DND-41 (cell line): ENCODE data around the gene PPP1CB.

ENCODE experiments used
- ATAC-seq: fragments of 200-7000 bp; cut with Tn5 transposase; 3 replicates; pipeline ENCODE4 v1.9.1; 2021; ENCODE audit warnings: low read depth; ENCODE audit not compliant: insufficient read depth
- DNase-seq: peaks from one replicate; pipeline ENCODE4 v3.0.0-alpha.2; 2020
- H2AFZ ChIP-seq: 2 replicates; pipeline ENCODE4 v1.6.0; 2012; ENCODE audit warnings: low read depth, low read length
- H3K27ac ChIP-seq: 2 replicates; pipeline ENCODE4 v1.5.1; 2012; ENCODE audit warnings: low read length, inconsistent platforms
- H3K27me3 ChIP-seq: fragments of 200-600 bp; sonication (generic); 2 replicates; pipeline ENCODE4 v1.6.0; 2012; ENCODE audit warnings: low read length, mild to moderate bottlenecking, inconsistent platforms; ENCODE audit not compliant: insufficient read depth, poor library complexity
- H3K36me3 ChIP-seq: 2 replicates; pipeline ENCODE4 v1.5.1; 2012; ENCODE audit warnings: low read length, inconsistent platforms; ENCODE audit not compliant: insufficient read depth
- H3K4me1 ChIP-seq: 2 replicates; pipeline ENCODE4 v1.5.1; 2012; ENCODE audit warnings: mild to moderate bottlenecking, low read length; ENCODE audit not compliant: insufficient read depth
- H3K4me2 ChIP-seq: 2 replicates; pipeline ENCODE4 v1.6.0; 2012; ENCODE audit warnings: mild to moderate bottlenecking, moderate library complexity, low read length, inconsistent platforms; ENCODE audit not compliant: insufficient read depth
- H3K4me3 ChIP-seq, 2 experiments: fragments of 200-600 bp in 1 of 2; shearing (Covaris generic) in 1 of 2; 2 replicates each; pipeline ENCODE4 v1.5.1; 2012 to 2016; ENCODE audit warnings: inconsistent platforms in 2 of 2, low read length in 2 of 2, mild to moderate bottlenecking in 2 of 2, low read depth in 1 of 2, moderate library complexity in 1 of 2
- H3K79me2 ChIP-seq: 2 replicates; pipeline ENCODE4 v1.6.0; 2012; ENCODE audit warnings: low read length, inconsistent platforms; ENCODE audit not compliant: insufficient read depth
- H3K9ac ChIP-seq: 2 replicates; pipeline ENCODE4 v1.6.0; 2012; ENCODE audit warnings: low read depth, mild to moderate bottlenecking, inconsistent platforms, low read length, moderate library complexity
- H3K9me3 ChIP-seq: 2 replicates; pipeline ENCODE4 v1.5.1; 2012; ENCODE audit warnings: low read length, moderate library complexity, mild to moderate bottlenecking, inconsistent platforms; ENCODE audit not compliant: insufficient read depth, severe bottlenecking
- H4K20me1 ChIP-seq: 2 replicates; pipeline ENCODE4 v1.6.0; 2012; ENCODE audit warnings: low read length; ENCODE audit not compliant: insufficient read depth
- EZH2 ChIP-seq: IDR thresholded peaks from 3 replicates; pipeline ENCODE4 v1.6.1; 2012; ENCODE audit warnings: borderline replicate concordance, low read depth, mild to moderate bottlenecking, moderate library complexity, low read length, inconsistent platforms; ENCODE audit not compliant: severe bottlenecking
- TF ChIP-seq, protein P1 (sequence below): IDR thresholded peaks from 2 replicates; pipeline ENCODE4 v1.5.1; 2012; ENCODE audit warnings: borderline replicate concordance, low read length, moderate library complexity, mild to moderate bottlenecking; ENCODE audit not compliant: poor library complexity, severe bottlenecking; ENCODE audit errors: extremely low read depth

PPP1CB gene

DNA sequence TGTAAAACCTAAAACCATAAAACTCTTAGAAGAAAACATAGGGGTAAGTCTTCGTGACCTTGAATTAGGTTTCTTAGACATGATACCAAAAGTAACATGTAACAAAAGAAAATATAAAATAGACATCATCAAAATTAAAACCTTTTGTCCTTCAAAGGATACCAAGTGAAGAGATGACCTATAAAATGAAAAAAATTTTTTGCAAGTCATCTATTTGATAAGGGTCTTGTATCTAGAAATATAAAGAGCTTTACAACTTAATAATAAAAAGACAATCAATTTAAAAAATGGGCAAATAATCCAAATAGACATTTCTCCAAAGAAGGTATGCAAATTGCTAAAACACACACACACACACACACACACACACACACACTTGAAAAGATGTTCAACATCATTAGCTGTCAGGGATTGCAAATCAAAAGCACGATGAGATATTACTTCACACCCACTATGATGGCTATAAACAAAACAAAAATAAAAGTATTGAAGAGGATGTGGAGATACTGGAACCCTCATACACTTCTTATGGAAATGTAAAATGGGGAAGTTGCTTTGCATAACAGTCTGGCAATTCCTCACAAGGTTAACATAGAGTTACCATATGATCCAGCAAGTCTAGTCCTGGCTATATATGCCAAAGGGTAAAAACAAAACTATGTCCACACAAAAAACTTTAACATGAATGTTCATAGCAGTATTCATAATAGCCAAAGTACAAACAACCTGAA is 82.3 kb downstream of the PPP1CB start:
- Histone ChIP-seq H2AFZ (no peak overlapping the region), H3K4me3 (no peak overlapping the region), H3K36me3 (no peaks in the 10 kb centered on the region), H3K4me1 (no peaks in the 10 kb centered on the region), H3K4me2 (no peak overlapping the region), H3K27ac (no peak overlapping the region), H3K27me3 (no peaks in the 10 kb centered on the region), H3K79me2 (no peaks in the 10 kb centered on the region), H4K20me1 (no peaks in the 10 kb centered on the region), H3K9ac (no peak overlapping the region), H3K9me3 (no peaks in the 10 kb centered on the region)
- TF ChIP-seq, protein P1, sequence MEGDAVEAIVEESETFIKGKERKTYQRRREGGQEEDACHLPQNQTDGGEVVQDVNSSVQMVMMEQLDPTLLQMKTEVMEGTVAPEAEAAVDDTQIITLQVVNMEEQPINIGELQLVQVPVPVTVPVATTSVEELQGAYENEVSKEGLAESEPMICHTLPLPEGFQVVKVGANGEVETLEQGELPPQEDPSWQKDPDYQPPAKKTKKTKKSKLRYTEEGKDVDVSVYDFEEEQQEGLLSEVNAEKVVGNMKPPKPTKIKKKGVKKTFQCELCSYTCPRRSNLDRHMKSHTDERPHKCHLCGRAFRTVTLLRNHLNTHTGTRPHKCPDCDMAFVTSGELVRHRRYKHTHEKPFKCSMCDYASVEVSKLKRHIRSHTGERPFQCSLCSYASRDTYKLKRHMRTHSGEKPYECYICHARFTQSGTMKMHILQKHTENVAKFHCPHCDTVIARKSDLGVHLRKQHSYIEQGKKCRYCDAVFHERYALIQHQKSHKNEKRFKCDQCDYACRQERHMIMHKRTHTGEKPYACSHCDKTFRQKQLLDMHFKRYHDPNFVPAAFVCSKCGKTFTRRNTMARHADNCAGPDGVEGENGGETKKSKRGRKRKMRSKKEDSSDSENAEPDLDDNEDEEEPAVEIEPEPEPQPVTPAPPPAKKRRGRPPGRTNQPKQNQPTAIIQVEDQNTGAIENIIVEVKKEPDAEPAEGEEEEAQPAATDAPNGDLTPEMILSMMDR: no peak
- TF ChIP-seq EZH2: no peak
- ATAC-seq: no peak
- no peak for DNase-seq

DNA sequence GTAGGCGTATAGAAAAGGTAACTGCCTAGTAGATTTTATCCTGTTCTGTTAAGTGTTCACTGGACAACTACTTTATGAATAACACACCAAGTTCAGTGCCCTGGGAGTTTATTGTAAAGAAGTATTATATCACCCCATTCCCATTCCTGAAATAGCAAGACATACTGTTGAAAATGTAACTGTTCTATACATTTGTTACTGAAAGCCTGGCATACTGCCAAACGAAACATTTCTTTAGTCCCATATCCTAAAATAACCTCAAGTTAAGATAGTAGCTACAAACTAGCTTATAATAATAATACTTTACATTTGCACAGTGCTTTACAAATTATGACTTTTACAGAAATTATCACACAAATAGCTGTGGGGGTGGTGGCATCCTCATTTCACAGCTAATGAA is 84.2 kb downstream of the PPP1CB start:
- H3K9ac ChIP-seq: no peak overlapping the region
- H3K4me2 ChIP-seq: no peak overlapping the region
- no peaks in the 10 kb centered on the region for H3K36me3 ChIP-seq
- DNase-seq (no peak), ATAC-seq (no peak)
- TF ChIP-seq EZH2: no peak
- TF ChIP-seq, protein P1: no peak
- no peaks in the 10 kb centered on the region for H3K27me3 ChIP-seq
- no peaks in the 10 kb centered on the region for H3K79me2 ChIP-seq
- no peaks in the 10 kb centered on the region for H3K4me1 ChIP-seq
- H3K27ac ChIP-seq: no peak overlapping the region
- H3K9me3 ChIP-seq: no peaks in the 10 kb centered on the region
- no peak overlapping the region for H3K4me3 ChIP-seq
- no peaks in the 10 kb centered on the region for H4K20me1 ChIP-seq
- H2AFZ ChIP-seq: no peak overlapping the region

DNA sequence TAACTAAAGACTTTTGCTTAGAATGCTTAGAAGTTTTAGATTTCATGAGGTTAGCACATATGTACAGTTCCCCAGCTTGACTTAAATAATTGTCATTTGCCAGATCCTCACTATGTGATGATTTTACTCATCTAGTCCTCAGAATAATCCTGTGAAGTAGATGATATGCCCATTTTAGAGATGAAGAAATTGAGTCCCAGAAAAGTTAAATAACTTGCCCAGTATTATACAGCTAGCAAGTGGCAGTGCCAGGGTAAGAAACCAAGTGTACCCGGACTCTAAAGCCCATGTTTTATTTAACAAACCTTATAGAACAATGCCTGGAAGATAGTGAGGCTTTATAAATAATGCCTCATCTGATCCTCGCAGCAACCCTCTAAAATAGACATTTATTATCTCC is 87.3 kb downstream of the PPP1CB start:
- H3K79me2 ChIP-seq: no peaks in the 10 kb centered on the region
- no peaks in the 10 kb centered on the region for H3K9me3 ChIP-seq
- no peaks in the 10 kb centered on the region for H3K27me3 ChIP-seq
- no peak overlapping the region for H3K9ac ChIP-seq
- TF ChIP-seq EZH2: no peak
- H3K36me3 ChIP-seq: no peaks in the 10 kb centered on the region
- DNase-seq (no peak), ATAC-seq (no peak)
- no peak overlapping the region for H2AFZ ChIP-seq
- H3K4me2 ChIP-seq: no peak overlapping the region
- H3K27ac ChIP-seq: no peak overlapping the region
- H3K4me1 ChIP-seq: no peaks in the 10 kb centered on the region
- no peaks in the 10 kb centered on the region for H4K20me1 ChIP-seq
- H3K4me3 ChIP-seq: no peak overlapping the region

DNA sequence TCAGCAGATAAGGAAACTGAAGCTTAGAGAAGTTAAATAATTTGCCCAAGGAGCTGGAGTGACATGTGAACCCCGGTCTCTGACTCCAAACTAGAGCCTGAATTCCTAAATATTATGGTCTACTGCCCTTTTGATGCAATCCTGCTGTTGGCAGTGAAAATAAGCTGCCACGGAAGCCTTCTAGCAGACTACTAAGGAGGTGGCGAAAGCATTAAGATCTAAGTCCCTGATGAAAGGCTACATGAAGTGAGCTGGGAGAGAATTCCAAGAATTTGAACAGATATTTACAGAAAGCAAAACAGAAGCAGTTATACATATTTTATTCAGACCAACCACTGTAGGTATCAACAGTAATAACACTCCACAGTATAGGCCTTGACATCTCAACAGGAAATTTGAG is 90.4 kb downstream of the PPP1CB start:
- no peaks in the 10 kb centered on the region for H3K4me1 ChIP-seq
- no peaks in the 10 kb centered on the region for H3K9me3 ChIP-seq
- H3K27ac ChIP-seq: no peak overlapping the region
- no peak overlapping the region for H3K9ac ChIP-seq
- H2AFZ ChIP-seq: no peak overlapping the region
- no peak overlapping the region for H3K4me2 ChIP-seq
- peaks cover 2% of the 10 kb centered on the region; the same call in 1 of the 2 replicates for H3K36me3 ChIP-seq
- DNase-seq (no peak), ATAC-seq (no peak)
- H3K4me3 ChIP-seq: no peak overlapping the region
- no peaks in the 10 kb centered on the region for H3K27me3 ChIP-seq
- no peak for TF ChIP-seq EZH2
- TF ChIP-seq, protein P1: no peak
- no peaks in the 10 kb centered on the region for H4K20me1 ChIP-seq
- H3K79me2 ChIP-seq: no peaks in the 10 kb centered on the region
